GM19351 (cell line): ENCODE measurements around the gene RAB5B.

Source experiments
- ATAC-seq: cut with Tn5 transposase; IDR thresholded peaks from one replicate; pipeline ENCODE4 v1.9.1; 2021; ENCODE audit warnings: mild to moderate bottlenecking, moderate library complexity; ENCODE audit not compliant: unreplicated experiment

Gene RAB5B

DNA sequence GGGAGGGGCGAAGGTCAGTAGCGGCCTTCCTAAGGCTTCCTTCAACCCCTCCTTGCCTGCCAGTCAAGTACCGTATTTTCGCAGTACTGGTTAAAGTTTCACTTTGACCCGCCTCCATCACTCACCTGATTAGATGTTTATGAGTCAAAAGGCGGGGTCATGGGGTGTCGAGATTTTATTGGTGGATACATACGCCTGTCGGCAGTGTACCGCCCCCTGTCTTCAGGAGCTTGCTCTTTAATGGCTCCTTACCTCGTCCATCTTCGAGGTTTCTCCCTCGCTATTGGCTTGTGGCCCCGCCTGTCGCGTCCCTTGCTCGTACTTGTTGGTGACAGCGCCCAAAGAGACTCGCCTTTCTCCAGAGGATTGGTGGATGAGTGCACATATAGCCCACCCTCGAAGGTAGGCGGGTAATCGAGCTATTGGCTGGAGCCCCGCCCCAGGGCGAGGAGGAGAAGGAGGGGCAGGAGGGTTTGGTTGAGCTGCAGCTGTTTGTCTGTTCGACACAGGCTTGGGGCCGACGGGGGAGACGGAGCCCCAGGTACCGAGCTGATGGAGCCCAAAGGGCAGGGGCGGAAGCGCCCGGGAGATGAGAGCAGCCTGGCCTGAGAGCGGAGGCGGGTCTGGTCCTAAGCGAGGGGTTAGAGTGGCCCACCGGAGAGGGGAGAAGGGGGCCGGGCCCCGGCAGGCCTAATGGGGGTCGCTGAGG lies at the start of gene RAB5B:
Gene RAB5B (plus strand): TSS at position 480 of the 709 bp plus-strand sequence. CDS start 12,883 bp downstream, outside the sequence.
- ATAC-seq = peak; percentile 89

- ATAC-seq = no peak
These were observed 48.5 kb upstream of the RAB5B start for GRCh38 chr12:55925371-55925770.

DNA sequence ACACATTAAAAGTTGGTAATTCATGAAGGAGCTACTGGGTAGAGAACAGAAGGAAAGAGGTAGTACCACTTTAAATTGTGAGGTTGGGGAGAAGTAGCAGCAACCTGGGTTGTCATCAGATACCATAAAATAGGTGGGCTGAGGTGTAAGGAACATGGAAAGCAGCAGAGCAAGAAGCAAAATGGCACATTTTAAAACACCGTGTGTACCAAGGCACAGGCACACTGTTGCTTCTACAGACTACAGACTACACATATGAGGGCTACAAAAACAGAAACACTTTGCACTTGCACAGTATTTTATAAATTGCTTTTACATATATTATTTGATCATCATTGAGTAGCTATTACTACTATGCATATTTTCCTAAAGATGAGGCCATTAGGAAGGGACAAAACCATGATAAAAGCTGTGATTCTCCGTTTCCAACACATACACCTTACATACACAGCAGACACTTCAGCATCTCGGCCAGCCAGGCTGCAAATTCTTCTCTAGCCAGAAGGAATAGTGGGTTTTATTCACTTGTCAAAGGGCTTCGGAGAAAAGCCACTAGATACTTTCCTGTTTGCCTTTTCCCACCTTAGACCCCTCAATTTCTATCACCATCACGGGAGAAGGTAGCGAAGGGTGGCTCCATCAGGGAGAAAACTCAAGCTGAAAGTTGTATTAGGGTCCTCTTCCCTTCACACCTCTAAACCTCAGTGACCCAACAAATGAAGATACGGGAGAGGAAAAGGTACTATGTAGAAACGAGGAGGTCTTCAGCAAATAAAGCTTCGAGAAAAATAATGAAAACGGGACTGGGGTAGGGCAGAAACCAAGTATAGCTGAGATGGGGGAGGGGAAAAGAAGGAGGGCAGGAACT lies 47.8 kb upstream of the RAB5B start:
- no peak for ATAC-seq

DNA sequence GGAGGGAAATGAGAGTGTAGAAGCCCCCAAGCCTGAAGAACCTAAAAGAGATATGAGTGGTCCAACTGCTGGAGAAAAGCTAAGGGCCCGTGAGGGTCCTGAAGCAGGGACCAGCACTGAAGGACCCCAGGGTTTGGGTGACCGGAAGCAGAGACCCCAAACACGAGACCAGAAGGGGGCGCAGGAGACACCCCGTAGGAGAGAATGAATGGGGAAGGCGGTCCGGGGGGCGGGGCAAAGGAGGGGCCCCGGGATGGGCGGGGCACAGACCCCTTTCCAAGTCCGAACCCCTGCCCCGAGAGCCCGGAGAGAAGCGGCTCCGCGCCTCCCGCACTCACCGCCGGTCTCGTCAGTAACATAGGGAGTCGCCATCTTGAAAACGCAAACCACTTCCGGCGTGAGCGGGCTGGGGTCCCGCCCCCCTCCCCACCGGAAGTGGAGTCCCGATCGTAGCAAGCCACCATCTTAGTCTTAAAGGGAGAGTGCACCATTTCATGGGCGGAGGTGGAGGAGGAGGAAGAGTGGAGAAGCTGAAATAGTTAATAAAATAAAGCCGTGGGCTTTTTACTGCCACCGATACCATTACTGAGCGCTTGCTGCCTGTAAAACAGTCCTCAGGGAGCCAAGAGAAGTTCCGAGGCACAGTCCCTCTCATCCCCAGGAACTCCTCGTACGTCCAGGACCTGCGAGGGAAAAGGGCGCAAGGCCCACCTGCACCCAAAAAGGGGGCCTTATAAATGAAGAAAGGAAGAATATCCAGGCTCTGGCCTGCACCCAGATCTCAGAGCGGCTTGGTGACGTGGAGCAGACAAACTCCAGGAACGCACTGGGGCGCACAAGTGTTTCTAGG lies 46.9 kb upstream of the RAB5B start:
- peak; percentile 34 for ATAC-seq

DNA sequence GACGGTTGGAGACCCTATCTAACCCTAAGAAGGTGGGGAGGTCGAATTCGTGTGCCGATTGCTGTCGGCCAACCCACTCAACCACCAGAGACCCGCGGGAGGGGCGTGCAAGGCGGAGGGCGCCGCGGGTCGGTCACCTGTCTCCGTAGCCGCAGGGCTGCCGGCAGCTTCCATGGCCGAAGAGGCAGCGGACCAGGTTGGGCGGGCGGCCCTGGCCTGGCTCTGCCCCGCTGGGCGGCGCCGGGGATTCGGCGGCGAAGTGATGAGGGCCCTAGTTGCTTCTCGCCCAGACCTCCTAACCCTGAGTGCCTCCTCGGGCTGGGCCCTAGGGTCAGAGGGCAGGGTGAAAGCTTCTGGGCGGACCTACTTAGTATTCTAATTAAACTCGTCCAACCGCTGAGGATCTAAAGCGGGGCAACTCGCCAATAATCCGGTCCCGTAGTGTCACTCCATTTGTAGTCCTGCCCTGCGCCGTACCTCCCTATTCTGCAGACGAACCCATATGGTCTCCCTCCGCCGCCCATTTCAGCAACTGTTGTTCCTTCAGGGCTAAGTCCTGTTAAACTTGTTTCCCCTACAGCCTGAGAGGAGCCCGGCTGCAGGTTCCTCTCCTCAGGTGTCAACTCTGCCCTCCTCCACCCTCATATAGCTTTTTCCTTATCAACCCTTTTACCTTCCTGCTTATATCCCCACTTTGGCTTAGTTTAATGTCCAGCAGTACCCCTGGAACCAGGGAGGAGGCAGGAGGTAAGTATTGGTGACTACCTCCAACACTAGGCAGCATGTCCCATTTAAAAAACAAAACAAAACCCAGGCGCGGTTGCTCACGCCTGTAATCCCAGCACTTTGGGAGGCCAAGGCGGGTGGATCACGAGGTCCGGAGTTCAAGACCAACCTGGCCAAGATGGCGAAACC lies 46.0 kb upstream of the RAB5B start, which contains the start of gene PYM1:
Gene PYM1 (minus strand): TSS at position 307 of the 915 bp plus-strand sequence. CDS start 133 bp downstream, at position 174.
- peak; percentile 42 for ATAC-seq

GRCh38 chr12:55929306-55929791 lies 44.5 kb upstream of the RAB5B start:
- peak; percentile 41 for ATAC-seq

- peak; percentile 26 for ATAC-seq
These were observed 43.0 kb upstream of the RAB5B start, which contains the start of gene DGKA for GRCh38 chr12:55930771-55931316. TSS of gene DGKA (plus strand) at chr12:55931162. CDS start at chr12:55936504, 5,342 bp downstream.

DNA sequence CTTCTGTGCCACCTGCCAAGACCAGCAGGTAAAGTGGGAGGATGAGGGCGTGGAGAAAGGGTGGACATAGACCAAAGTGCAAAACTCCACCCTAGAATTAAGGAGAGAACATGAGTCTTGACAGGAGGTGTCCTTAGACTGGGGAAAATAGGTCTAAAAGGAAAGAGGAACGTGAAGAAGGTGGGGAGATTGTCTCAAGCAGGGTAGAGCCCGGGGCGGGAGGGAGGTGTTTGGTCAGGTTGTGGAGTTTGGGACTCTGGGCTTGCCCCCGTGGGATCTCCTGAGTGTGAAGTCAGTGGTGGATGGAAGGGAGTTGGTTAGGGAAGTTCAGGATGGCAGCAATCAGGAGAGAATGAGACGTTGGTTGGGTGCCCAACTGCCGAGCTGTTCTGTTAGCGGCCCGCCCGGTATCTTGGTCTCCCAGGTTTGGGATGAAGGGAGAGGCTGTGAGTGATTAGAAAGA lies 42.5 kb upstream of the RAB5B start:
- ATAC-seq = no peak

DNA sequence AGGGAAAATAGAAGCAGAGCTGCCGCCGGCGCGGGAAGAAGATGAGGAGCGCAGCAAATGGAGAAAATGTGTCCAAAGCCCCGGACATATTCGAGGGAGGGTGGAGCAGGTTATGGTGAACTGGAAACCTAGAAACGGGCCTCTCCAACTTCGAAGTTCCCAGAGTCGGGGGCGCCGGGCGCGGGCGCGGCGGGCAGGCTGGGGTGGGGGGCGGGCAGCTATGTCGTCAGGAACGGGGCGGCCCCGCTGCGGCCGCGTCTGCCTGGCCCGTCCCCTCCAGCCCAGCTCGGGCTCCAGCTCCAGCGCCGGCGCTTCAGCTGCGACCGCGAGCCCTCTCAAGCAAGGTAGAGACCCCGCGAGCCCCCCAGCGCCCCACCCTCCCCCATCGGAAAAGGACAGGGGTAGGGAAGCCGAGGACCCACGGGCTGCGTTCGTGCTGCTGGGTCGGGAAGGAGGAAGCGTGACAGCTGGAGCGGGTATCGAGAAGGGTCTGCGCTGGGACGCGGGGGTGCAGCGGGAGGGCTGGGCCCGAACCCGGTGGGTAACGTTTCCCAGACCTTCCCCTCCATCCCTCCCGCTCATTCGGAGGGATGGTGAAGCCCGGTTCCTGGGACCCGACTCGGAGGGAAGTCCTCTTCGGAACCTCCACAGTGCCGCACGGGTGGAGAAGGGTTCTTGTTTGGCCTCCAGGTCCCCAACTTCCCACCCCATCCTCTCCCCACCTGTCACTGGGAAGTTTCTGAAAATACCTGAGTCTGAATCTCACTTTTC lies 41.9 kb upstream of the RAB5B start:
- ATAC-seq = no peak

GRCh38 chr12:55932551-55932910 lies 41.3 kb upstream of the RAB5B start:
- no peak for ATAC-seq

DNA sequence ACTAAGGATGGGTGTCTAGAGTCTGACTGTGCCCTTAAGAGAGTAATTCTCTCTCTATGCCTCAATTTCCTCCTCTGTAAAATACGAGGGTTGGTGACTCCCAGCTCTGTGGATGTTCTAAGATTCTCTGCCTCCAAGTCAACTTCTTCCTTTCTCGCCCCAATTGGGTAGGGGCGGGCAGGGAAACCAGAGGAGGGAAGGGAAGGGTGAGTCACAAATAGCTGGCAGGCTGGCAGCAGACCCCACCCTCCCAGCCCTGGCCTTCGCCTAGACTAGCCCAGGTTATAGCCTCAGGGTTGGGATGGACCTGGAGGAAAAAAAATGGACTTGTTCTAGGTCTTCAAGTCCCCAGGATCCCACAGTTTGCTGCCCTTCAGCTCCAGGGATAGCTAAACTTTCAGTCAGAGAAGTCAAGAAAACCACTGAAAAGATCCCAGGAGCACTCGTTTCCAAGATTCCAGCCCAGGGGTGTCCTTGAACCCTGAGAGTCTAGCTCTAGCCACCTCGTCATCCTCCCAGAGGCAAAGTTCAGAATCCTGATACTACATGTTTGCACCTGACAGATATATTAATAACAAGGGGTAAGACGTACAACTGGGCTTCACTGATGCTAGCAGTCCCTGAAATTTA lies 40.6 kb upstream of the RAB5B start:
- no peak for ATAC-seq

DNA sequence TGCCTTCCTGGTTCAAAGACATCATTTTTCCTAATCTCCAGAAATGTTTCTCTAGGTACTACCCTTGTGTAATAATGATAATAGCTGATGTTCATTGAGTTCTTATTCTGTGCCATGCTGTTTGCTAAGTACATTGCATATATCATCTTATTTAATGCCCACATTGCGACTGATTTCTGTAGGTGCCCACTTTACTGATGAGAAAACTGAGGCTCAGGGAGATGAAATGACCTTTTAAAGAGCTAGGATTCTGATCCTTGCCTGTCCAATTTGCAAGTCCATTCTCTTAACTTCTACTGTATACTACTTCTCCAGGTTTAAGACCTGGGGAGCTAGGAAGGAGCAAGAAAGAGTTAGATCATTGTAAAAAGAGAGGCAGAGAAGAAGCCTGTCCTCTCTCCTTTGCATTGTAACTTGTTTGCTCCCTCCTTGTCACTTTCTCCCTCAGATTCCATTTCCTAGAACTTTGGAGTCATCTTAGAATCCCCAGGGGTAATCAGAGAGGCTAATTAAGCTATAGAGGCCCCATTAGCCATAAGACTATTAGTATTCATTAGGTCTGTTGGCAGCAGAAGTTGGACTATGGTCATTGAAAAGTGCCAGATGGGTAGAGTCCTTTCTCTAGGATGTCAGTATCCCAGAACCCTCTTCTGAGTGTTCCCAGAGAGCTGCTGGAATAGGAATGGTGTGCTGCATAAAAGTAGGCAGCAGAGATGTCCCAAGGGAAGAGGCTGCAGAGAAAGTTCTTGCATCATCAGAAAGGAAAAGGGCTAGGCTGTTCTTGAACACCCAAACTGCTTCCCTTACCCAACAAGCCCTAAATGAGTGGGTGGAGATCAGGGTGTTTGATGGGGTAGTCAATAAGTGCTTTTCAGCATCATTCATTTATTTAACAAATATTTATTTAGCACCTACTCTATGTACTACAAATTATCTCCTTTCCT lies 39.8 kb upstream of the RAB5B start:
- no peak for ATAC-seq

DNA sequence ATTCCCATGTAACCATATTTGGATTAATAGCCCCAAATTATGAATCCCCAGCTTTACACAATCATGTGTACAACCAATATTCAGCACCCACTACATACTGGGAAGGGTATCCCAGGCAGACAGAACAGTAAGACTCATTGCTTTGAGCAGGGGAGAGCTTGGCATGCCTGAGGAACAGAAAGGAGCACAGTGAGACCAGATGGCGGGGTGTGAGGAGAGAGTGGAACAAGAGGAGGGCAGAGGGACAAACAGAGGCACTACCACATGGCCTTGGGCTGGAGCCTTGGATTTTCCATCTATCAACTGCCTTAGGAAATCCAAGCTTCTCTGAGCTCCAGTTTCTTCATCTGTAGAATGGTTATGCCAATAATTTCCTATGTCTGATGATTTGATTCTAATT lies 39.1 kb upstream of the RAB5B start:
- no peak for ATAC-seq

DNA sequence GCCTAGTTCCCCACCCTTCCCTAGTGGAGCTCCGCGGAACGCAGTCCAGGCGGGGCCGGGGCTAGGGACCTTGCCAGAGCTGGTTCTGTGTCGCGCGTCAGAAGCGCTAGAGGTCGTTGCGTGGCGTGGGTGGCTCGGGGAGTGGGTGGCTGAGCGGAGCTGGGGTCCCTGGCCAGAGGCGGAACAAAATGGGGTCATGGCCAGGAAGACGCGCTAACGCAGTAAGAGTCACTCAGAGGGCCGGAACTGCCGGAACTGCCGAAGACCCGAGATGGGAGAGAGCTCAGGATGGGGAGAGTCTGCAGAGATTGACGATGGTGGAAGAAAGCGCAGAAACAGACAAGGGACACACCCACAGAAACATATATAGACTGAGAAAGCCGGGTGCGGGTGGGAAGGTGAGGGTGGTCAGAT lies 38.1 kb upstream of the RAB5B start:
- ATAC-seq = no peak

DNA sequence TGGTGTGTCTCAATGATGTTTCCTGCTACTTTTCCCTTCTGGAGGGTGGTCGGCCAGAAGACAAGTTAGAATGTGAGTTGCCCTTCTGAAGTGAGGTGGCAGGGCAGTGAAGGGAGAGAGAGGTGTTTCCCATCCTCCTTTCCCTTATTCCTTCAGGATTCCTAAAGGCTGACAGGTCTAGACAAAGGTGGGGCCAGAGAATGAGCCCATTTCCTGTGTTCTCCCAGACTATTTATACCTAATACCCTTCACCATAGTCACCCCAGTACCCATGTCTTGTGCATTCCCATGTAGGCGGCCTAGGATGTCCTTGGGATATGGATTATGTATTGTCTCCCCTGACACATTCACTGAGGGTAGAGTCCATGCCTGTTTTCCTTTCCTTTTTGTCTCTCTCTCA lies 35.9 kb upstream of the RAB5B start:
- ATAC-seq = no peak

DNA sequence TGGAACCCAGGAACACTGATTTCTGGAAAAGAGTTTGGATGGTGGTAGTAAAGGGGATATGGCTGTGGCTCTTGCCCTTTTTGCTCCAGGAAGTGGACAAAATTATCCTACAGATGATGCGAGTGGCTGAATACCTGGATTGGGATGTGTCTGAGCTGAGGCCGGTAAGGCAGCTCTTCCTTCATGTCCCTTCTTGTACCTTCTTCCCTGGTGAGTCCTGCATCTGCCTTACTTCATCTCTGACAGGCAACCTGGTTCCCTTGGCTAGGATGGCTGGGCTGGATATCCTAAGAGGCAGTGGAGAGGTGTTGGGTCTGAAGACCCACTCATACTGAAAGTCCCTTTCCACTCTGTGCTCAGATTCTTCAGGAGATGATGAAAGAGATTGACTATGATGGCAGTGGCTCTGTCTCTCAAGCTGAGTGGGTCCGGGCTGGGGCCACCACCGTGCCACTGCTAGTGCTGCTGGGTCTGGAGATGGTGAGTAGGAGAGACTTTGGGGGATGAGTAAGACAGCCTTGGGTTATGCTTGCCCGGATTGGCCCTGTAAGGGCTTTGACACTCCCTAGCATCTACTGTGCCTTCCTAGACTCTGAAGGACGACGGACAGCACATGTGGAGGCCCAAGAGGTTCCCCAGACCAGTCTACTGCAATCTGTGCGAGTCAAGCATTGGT lies 34.9 kb upstream of the RAB5B start:
- no peak for ATAC-seq
